Ramos (cell line): ENCODE measurements around the gene FGF23.

Experiments
- in situ Hi-C: fragments of 300-500 bp; cut with MboI; formaldehyde crosslinking; loops from one replicate; pipeline ENCODE4 v1.14.3; 2022; ENCODE audit warnings: low sequenced_read_pairs; ENCODE audit not compliant: unreplicated experiment

FGF23 gene

GRCh38 chr12:4386801-4387200 lies 7.3 kb upstream of the FGF23 start:
- in situ Hi-C loops, result no loop called here

GRCh38 chr12:4383304-4383865 lies 3.9 kb upstream of the FGF23 start:
- in situ Hi-C loops, result no loop called here

- in situ Hi-C loops, result no loop called here
Observed at GRCh38 chr12:4380332-4380731, 820 bp upstream of the FGF23 start.

GRCh38 chr12:4378772-4379171 lies 740 bp downstream of the FGF23 start:
- in situ Hi-C loops, result no loop called here

GRCh38 chr12:4375449-4375848 lies 4.1 kb downstream of the FGF23 start:
- in situ Hi-C loops, result no loop called here

GRCh38 chr12:4372653-4373052 lies 6.9 kb downstream of the FGF23 start:
- in situ Hi-C loops, result no loop called here

- in situ Hi-C loops, result no loop called here
Observed at GRCh38 chr12:4370265-4370664, 9.2 kb downstream of the FGF23 start.

- in situ Hi-C loops, result no loop called here
Observed at GRCh38 chr12:4369548-4369947, 10.0 kb downstream of the FGF23 start.

- in situ Hi-C loops, result no loop called here
Observed at GRCh38 chr12:4366090-4366489, 13.4 kb downstream of the FGF23 start.

GRCh38 chr12:4356041-4356327 lies 23.5 kb downstream of the FGF23 start:
- in situ Hi-C loops, result no loop called here

GRCh38 chr12:4355156-4356040 lies 24.1 kb downstream of the FGF23 start:
- in situ Hi-C loops, result no loop called here

- in situ Hi-C loops, result no loop called here
Observed at GRCh38 chr12:4353785-4354208, 25.7 kb downstream of the FGF23 start.

GRCh38 chr12:4346931-4347330 lies 32.6 kb downstream of the FGF23 start:
- in situ Hi-C loops, result no loop called here

- in situ Hi-C loops, result no loop called here
Observed at GRCh38 chr12:4331842-4332241, 47.7 kb downstream of the FGF23 start.

- in situ Hi-C loops, result no loop called here
Observed at GRCh38 chr12:4331221-4331620, 48.3 kb downstream of the FGF23 start.

GRCh38 chr12:4330203-4330602 lies 49.3 kb downstream of the FGF23 start:
- in situ Hi-C loops, result no loop called here

GRCh38 chr12:4327293-4327692 lies 52.2 kb downstream of the FGF23 start:
- in situ Hi-C loops, result no loop called here

- in situ Hi-C loops, result no loop called here
Observed at GRCh38 chr12:4325966-4326365, 53.5 kb downstream of the FGF23 start.

- in situ Hi-C loops, result no loop called here
Observed at GRCh38 chr12:4324366-4324765, 55.1 kb downstream of the FGF23 start.

GRCh38 chr12:4323396-4323795 lies 56.1 kb downstream of the FGF23 start:
- in situ Hi-C loops, result no loop called here

GRCh38 chr12:4322726-4323125 lies 56.8 kb downstream of the FGF23 start:
- in situ Hi-C loops, result no loop called here
